Upper lobe of left lung (tissue), 6 donors: ENCODE data around the gene VWA2. TPM values are rescaled to one million over a fixed set of nuclear protein-coding genes. Genes with fewer than 3 reads are reported as not detected.

Source experiments
- ATAC-seq, 2 donors: fragments of 200-7000 bp; cut with Tn5 transposase; one replicate each; pipeline ENCODE4 v1.9.1; 2022; ENCODE audit warnings: mild to moderate bottlenecking in 2 of 2, moderate library complexity in 2 of 2; ENCODE audit not compliant: low FRiP score in 2 of 2
- DNase-seq, 2 donors: peaks; one replicate each; pipeline ENCODE4 v3.0.0-alpha.2; 2019 to 2020
- H3K27ac ChIP-seq, 4 donors: fragments of 200-600 bp; sonication (generic); one replicate each; pipeline ENCODE4 v1.5.1; 2016 to 2019
- H3K27me3 ChIP-seq, 4 donors: fragments of 200-600 bp; sonication (generic); one replicate each; pipeline ENCODE4 v1.5.1; 2017 to 2019
- H3K36me3 ChIP-seq, 4 donors: fragments of 200-600 bp; sonication (generic); one replicate each; pipeline ENCODE4 v1.5.1; 2016 to 2019
- H3K4me1 ChIP-seq, 4 donors: fragments of 200-600 bp; sonication (generic); one replicate each; pipeline ENCODE4 v1.5.1; 2018 to 2019
- H3K4me3 ChIP-seq, 4 donors: fragments of 200-600 bp; sonication (generic); one replicate each; pipeline ENCODE4 v1.5.1; 2017 to 2019; ENCODE audit warnings: mild to moderate bottlenecking in 2 of 4, moderate library complexity in 1 of 4
- H3K9me3 ChIP-seq, 4 donors: fragments of 200-600 bp; sonication (generic); one replicate each; pipeline ENCODE4 v1.5.1; 2018 to 2019
- EP300 ChIP-seq, 4 donors: sonication (generic); formaldehyde crosslinking; IDR thresholded peaks; one replicate each; pipeline ENCODE4 v1.5.1; 2017; ENCODE audit warnings: antibody characterized with exemption in 4 of 4, control low read depth in 2 of 4
- POLR2A ChIP-seq, 4 donors: fragments of 450-650 bp; IDR thresholded peaks; one replicate each; pipeline ENCODE4 v1.5.1; 2016 to 2017; ENCODE audit warnings: antibody characterized with exemption in 4 of 4, mild to moderate bottlenecking in 2 of 4
- POLR2AphosphoS5 ChIP-seq, 2 donors: sonication (generic); formaldehyde crosslinking; IDR thresholded peaks; one replicate each; pipeline ENCODE4 v1.5.1; 2017; ENCODE audit warnings: antibody characterized with exemption in 2 of 2
- WGBS, 2 donors: methylation state at CpG; one replicate each; pipeline ENCODE4 v1.1.5; 2017 to 2018; 5-methylcytosine and 5-hydroxymethylcytosine counted together
- total RNA-seq, 6 donors: library from RNA; depleted of rRNA in 4 of 6; stranded (reverse); fragments of >200 nt in 4 of 6; gene quantifications; one replicate each; pipeline versions ENCODE4 v1.1.0 to v1.2.1, GENCODE V29; 2016 to 2021
- TF ChIP-seq, protein P1 (sequence below), 6 experiments: fragments of 450-650 bp in 4 of 6; fragments of 200-600 bp in 2 of 6; sonication (generic) in 2 of 6; IDR thresholded peaks; one replicate each; pipeline ENCODE4 v1.5.1; 2016 to 2019; ENCODE audit warnings: antibody characterized with exemption in 6 of 6
- donor health status: DM: no; HTN: no; CAD: no; lungs with moderate emphysema.
- donor health status: DM: no; HTN: yes; CAD: no; lungs with severe emphysema.

Gene VWA2
- total RNA-seq, 6 donors from 2014 or later, result 8.3 to 17.8 (median 12.4) TPM

DNA sequence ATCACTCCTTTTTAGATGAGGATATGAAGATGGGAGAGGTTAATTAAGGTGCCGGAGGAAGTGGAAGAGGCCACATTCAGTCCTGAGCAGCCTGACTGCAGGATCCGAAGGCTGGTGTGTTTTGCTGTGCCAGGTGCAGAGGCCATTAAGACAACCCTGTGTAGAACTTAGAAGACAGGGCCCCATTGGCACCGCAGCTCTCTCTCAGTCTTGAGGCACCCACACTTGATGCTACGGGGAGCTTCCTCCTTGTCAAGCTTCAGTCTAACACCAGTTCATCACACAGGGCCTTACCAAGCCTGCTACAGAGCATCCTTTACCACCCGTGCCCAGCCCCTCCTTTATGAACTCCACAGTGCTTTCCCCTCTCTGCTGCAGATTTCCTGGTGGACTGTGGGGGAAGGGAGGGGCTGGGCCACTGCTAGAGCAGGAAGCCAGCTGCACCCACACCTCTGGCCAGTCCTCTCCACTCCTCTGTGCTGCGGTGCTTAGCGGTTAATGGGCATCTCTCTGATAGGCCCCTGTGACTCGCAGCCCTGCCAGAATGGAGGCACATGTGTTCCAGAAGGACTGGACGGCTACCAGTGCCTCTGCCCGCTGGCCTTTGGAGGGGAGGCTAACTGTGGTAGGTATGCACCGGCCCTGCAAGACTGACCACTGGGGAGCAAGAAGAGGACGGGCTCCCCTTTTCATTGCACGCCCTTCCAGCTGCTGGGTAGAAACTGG lies 45.5 kb downstream of the VWA2 start:
- Histone ChIP-seq H3K4me3 (no peak overlapping the region), H3K4me1 (peaks cover 0 to 16% (median 0%) of the 10 kb centered on the region in 4 donors), H3K27ac (no peak overlapping the region), H3K27me3 (no peaks in the 10 kb centered on the region), H3K9me3 (no peaks in the 10 kb centered on the region), H3K36me3 (no peaks in the 10 kb centered on the region)
- TF ChIP-seq POLR2AphosphoS5 (IDR thresholded peaks at IDR 0.05) (no peak), EP300 (IDR thresholded peaks at IDR 0.05) (no peak), POLR2A (IDR thresholded peaks at IDR 0.05) (no peak)
- TF ChIP-seq, protein P1, sequence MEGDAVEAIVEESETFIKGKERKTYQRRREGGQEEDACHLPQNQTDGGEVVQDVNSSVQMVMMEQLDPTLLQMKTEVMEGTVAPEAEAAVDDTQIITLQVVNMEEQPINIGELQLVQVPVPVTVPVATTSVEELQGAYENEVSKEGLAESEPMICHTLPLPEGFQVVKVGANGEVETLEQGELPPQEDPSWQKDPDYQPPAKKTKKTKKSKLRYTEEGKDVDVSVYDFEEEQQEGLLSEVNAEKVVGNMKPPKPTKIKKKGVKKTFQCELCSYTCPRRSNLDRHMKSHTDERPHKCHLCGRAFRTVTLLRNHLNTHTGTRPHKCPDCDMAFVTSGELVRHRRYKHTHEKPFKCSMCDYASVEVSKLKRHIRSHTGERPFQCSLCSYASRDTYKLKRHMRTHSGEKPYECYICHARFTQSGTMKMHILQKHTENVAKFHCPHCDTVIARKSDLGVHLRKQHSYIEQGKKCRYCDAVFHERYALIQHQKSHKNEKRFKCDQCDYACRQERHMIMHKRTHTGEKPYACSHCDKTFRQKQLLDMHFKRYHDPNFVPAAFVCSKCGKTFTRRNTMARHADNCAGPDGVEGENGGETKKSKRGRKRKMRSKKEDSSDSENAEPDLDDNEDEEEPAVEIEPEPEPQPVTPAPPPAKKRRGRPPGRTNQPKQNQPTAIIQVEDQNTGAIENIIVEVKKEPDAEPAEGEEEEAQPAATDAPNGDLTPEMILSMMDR (IDR thresholded peaks at IDR 0.05), result no peak
- DNase-seq (no peak), ATAC-seq (no peak)
- WGBS, 2 donors, result 72 to 85% methylated on average over 8 to 13 of the region's 13 CpGs

DNA sequence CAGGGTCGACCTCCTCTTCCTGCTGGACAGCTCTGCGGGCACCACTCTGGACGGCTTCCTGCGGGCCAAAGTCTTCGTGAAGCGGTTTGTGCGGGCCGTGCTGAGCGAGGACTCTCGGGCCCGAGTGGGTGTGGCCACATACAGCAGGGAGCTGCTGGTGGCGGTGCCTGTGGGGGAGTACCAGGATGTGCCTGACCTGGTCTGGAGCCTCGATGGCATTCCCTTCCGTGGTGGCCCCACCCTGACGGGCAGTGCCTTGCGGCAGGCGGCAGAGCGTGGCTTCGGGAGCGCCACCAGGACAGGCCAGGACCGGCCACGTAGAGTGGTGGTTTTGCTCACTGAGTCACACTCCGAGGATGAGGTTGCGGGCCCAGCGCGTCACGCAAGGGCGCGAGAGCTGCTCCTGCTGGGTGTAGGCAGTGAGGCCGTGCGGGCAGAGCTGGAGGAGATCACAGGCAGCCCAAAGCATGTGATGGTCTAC lies 46.9 kb downstream of the VWA2 start:
- H3K27me3 ChIP-seq, result no peaks in the 10 kb centered on the region
- no peak overlapping the region for H3K27ac ChIP-seq
- no peaks in the 10 kb centered on the region for H3K9me3 ChIP-seq
- no peak for ATAC-seq
- no peaks in the 10 kb centered on the region for H3K36me3 ChIP-seq
- H3K4me1 ChIP-seq, result peaks cover 0 to 16% (median 0%) of the 10 kb centered on the region in 4 donors
- TF ChIP-seq EP300 (IDR thresholded peaks at IDR 0.05), result no peak
- WGBS, 2 donors, result 93 to 97% methylated on average over 7 to 19 of the region's 31 CpGs
- DNase-seq, result peak in 1 of 2 donors; percentile 81
- no peak overlapping the region for H3K4me3 ChIP-seq

DNA sequence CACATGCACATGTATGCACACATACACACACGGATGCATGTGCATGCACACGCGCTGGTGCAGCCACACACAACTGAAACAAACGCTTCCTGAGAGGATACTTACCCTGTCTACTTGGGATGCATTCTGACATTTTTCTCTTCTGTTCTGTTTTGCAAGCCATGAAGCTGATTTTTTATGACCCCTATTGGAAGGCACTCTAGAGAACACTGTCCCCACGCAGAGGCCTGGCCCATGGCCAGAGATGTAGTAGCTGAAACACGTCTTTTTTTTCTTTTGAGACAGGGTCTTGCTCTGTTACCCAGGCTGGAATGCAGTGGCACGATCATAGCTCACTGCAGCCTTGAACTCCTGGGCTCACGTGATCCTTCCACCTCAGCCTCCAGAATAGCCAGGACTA lies 47.9 kb downstream of the VWA2 start:
- Histone ChIP-seq H3K36me3 (no peaks in the 10 kb centered on the region), H3K9me3 (no peaks in the 10 kb centered on the region), H3K4me1 (peaks cover 0 to 9% (median 0%) of the 10 kb centered on the region in 4 donors), H3K27ac (no peak overlapping the region), H3K27me3 (no peaks in the 10 kb centered on the region), H3K4me3 (no peak overlapping the region)
- 69 to 73% methylated on average over 6 to 8 of the region's 8 CpGs for WGBS, 2 donors
- TF ChIP-seq, protein P1 (IDR thresholded peaks at IDR 0.05), result no peak
- no peak for TF ChIP-seq EP300 (IDR thresholded peaks at IDR 0.05)
- no peak for TF ChIP-seq POLR2A (IDR thresholded peaks at IDR 0.05)
- no peak for TF ChIP-seq POLR2AphosphoS5 (IDR thresholded peaks at IDR 0.05)
- ATAC-seq, result no peak
- no peak for DNase-seq

DNA sequence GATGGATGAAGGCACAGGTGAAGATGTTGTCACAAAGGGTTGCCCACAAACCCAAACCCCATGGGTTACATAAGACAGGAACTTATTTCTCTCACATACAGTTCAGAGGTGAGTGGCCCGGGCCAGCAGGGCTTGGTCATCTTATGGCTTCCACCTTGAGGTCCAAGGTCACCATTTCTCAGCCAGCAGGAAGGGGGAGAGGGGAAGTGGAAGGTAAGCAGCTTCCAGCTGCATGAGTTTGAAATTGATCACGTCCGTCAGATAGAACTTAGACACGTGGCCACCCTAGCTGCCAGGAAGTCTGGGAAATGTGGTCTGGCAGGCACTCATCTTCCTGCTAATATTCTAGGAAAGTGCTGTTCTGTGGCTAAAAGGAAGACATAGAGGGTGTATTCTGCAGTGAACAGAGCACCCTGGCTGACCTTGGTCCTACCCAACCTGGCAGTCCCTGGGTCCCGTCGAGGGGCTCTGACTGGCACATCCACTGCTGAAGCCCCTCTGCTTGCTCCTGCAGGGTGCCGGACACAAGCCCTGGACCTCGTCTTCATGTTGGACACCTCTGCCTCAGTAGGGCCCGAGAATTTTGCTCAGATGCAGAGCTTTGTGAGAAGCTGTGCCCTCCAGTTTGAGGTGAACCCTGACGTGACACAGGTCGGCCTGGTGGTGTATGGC lies 49.5 kb downstream of the VWA2 start:
- no peaks in the 10 kb centered on the region for H3K9me3 ChIP-seq
- no peak overlapping the region for H3K4me3 ChIP-seq
- no peaks in the 10 kb centered on the region for H3K36me3 ChIP-seq
- no peak overlapping the region for H3K27ac ChIP-seq
- H3K4me1 ChIP-seq, result peaks cover 0 to 4% (median 0%) of the 10 kb centered on the region in 4 donors
- 63 to 66% methylated on average over 6 to 11 of the region's 11 CpGs for WGBS, 2 donors
- ATAC-seq, result no peak
- TF ChIP-seq POLR2A (IDR thresholded peaks at IDR 0.05) (no peak), POLR2AphosphoS5 (IDR thresholded peaks at IDR 0.05) (no peak), EP300 (IDR thresholded peaks at IDR 0.05) (no peak)
- TF ChIP-seq, protein P1 (IDR thresholded peaks at IDR 0.05), result no peak
- no peak for DNase-seq
- H3K27me3 ChIP-seq, result no peaks in the 10 kb centered on the region

DNA sequence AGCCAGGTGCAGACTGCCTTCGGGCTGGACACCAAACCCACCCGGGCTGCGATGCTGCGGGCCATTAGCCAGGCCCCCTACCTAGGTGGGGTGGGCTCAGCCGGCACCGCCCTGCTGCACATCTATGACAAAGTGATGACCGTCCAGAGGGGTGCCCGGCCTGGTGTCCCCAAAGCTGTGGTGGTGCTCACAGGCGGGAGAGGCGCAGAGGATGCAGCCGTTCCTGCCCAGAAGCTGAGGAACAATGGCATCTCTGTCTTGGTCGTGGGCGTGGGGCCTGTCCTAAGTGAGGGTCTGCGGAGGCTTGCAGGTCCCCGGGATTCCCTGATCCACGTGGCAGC lies 50.0 kb downstream of the VWA2 start:
- 92 to 97% methylated on average over 12 to 15 of the region's 16 CpGs for WGBS, 2 donors
- Histone ChIP-seq H3K27me3 (no peaks in the 10 kb centered on the region), H3K27ac (no peak overlapping the region), H3K4me3 (no peak overlapping the region), H3K4me1 (peaks cover 0 to 4% (median 0%) of the 10 kb centered on the region in 4 donors), H3K36me3 (no peaks in the 10 kb centered on the region), H3K9me3 (no peaks in the 10 kb centered on the region)
- DNase-seq (peak in 1 of 2 donors; percentile 56), ATAC-seq (no peak)
- TF ChIP-seq, protein P1 (IDR thresholded peaks at IDR 0.05), result no peak
- TF ChIP-seq EP300 (IDR thresholded peaks at IDR 0.05) (no peak), POLR2A (IDR thresholded peaks at IDR 0.05) (no peak), POLR2AphosphoS5 (IDR thresholded peaks at IDR 0.05) (no peak)
